NCI-H748 (cell line): ENCODE data around the gene SERPINA5.
"Not testable (repeated sequence)": the region's sequence is repeated elsewhere in the genome, so short reads cannot be mapped to it uniquely, and the experiment has no call there.

Experiments used
- DNase-seq: peaks from one replicate; lab custom pipeline; 2025; ENCODE audit not compliant: unreplicated experiment; lab: John Stamatoyannopoulos, UW

The SERPINA5 gene

DNA sequence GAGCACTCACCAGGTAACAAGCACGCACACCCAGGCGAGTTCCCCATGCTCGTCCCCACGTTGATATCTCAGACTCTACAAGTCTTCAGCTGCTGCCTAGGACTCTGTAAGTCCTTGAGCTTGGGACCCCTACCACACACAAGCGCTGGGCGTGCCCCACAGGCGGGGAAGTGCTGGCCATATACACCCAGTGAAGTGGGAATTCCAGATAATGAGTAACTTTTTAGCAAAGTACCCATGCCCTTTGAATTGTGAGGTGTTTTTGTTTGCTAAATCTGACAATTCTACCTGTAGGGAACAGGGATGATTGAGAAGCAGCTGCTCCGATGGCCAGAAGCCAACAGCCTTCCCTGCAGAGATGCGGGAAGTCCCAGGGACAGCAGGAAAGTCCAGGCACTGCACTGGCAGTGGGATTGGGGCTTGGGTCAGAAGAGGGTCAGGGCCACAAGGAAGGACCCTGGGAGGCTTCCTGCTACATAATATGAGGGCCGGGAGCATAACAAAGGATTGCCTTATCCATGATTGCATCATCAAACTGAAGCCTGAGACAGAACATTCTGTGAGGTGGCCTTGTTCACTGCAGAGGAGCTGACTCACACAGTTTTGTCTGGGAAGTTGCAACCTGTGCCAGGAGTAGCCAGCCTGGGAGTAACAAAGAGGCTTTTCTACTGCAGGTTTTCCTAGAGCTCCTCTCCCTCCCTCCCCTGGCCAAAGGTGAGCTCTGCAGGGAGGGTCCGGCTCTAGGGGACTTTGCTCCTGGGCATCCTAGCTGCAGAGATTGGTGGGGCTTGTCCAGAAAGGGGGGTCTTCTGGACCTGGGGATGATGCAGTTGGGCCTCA is 17.8 kb downstream of the SERPINA5 start:
- DNase-seq = peak; percentile 39

DNA sequence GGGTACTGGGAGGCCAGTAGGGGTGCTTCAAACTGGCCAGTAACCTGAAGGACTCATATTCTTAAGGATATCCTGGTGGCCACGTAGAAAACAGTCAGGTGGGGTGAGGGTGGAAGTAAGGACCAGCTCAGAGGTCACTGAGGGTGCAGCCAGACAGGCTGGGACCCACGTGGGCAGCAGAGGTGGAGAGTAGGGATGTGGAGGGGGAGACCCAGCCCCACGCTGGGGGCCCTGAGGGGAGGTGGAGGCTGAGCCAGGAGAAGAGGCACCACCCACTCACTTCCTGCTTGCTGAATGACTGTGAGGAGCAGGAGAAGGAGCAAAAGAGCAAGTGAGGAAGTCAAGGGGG is 18.4 kb downstream of the SERPINA5 start:
- no peak for DNase-seq

GRCh38 chr14:94600148-94600545 is 18.9 kb downstream of the SERPINA5 start:
- DNase-seq = no peak

GRCh38 chr14:94601884-94602391 is 20.7 kb downstream of the SERPINA5 start:
- no peak for DNase-seq

DNA sequence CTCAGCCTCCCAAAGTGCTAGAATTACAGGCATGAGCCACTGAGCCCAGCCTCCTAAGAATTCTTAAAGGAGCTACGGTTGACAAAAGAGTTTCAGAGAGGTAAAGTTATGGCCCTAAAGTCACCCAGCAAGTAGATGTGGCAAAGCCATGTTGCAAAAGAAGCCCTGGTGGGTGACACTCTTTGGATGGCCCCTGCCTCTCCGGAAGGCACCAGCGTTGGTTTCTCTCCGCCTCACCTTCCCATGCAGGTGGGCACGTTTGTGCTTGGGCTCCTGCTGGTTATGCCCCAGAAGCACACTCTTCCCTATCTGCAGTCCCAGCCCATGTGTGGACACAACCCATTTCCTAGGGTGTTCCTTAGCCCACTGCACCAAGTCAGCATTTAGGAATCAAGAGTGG is 21.5 kb downstream of the SERPINA5 start:
- DNase-seq = no peak

- no peak for DNase-seq
Observed at GRCh38 chr14:94605361-94605760, 24.1 kb downstream of the SERPINA5 start.

DNA sequence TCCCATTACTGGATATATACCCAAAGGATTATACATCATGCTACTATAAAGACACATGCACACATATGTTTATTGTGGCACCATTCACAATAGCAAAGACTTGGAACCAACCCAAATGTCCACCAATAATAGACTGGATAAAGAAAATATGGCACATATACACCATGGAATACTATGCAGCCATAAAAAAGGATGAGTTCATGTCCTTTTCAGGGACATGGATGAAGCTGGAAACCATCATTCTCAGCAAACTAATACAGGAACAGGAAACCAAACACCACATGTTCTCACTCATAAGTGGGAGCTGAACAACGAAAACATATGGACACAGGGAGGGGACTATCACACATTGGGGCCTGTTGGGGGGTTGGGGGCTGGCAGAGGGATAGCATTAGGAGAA is 27.7 kb downstream of the SERPINA5 start:
- DNase-seq = not testable (repeated sequence)

- DNase-seq = no peak
Observed at GRCh38 chr14:94611179-94611578, 30.0 kb downstream of the SERPINA5 start.

DNA sequence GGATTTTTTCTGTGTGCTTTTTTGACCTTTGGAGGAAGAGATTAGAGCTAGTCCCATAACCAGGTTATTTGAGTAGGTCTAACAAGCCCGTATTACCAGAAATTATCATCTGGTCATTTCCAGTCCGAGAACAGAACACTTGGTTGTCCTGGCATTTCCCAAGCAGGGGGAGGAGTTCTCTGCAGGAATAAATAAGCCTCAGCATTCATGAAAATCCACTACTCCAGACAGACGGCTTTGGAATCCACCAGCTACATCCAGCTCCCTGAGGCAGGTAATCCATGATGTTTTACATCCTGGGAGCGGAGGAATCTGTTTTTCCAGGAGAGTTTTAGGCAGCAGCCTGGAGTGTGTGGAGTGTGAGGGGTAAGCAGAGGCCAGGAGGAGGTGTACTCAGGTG is 30.9 kb downstream of the SERPINA5 start, which contains the start of gene SERPINA3:
TSS of gene SERPINA3 (plus strand) at position 218 of the 400 bp plus-strand sequence. CDS start 2,051 bp downstream, outside the sequence.
- DNase-seq = no peak

- DNase-seq = no peak
Observed at GRCh38 chr14:94612580-94613554, 31.6 kb downstream of the SERPINA5 start.

GRCh38 chr14:94613720-94614644 is 32.8 kb downstream of the SERPINA5 start:
- no peak for DNase-seq

DNA sequence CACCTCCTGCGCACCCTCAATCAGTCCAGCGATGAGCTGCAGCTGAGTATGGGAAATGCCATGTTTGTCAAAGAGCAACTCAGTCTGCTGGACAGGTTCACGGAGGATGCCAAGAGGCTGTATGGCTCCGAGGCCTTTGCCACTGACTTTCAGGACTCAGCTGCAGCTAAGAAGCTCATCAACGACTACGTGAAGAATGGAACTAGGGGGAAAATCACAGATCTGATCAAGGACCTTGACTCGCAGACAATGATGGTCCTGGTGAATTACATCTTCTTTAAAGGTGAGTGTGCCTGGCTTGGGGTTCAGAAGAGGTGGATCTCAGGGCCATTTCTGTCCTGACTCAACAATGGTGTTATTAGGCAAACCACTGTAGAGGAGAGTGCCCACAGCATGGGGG is 33.6 kb downstream of the SERPINA5 start:
- no peak for DNase-seq

DNA sequence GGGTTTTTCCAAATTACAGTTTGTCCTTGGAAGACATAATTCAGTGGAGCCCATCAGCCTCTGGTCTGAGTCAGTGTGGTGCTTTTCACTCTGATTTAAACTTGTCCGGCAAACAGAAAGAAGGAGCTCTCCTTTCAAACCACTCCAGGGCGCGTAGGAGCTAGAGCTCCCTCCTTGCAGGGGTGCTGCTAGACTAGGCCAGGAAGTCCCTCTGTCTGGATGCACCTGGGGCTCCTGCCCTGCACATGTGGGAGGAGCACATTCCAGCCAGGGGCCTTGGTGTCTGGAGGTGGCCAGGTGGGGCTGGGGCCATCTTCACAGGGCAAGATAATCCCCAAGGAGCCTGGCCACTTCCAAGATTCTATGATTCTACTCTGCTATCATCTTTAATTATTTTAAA is 34.0 kb downstream of the SERPINA5 start:
- no peak for DNase-seq

GRCh38 chr14:94615823-94616570 is 34.8 kb downstream of the SERPINA5 start:
- DNase-seq = no peak

GRCh38 chr14:94617366-94617941 is 36.2 kb downstream of the SERPINA5 start:
- DNase-seq = no peak

GRCh38 chr14:94617988-94618822 is 37.0 kb downstream of the SERPINA5 start:
- DNase-seq = no peak

GRCh38 chr14:94619297-94619696 is 38.1 kb downstream of the SERPINA5 start:
- no peak for DNase-seq

DNA sequence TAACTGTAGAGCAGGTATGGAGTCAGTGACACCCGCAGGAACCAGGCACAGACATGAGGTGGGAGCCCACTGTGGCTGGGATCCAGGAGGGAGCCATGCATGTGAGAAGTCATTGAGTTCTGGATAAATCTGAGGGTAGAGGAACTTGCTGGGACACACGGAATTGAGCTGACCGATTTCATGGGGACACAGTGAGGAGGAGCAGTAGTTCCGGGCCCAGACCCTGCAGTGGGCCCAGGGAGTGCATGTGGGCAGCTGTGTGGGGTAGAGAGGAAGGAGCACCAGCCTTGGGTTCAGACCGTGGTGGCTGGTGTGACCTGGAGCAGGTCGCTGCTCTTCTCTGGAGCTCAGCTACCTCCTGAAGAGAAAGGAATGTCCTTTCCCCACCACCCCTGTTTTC is 39.4 kb downstream of the SERPINA5 start:
- no peak for DNase-seq
